IMR-90 (cell line): ENCODE measurements around the gene CRTAC1. TPM values are rescaled to one million over a fixed set of nuclear protein-coding genes. Genes with fewer than 3 reads are reported as not detected.

Experiments used
- ATAC-seq: fragments of 200-7000 bp; cut with Tn5 transposase; 2 replicates; pipeline ENCODE4 v1.9.1; 2020; ENCODE audit warnings: low read depth, mild to moderate bottlenecking, moderate library complexity
- BruUV-seq: library from RNA; stranded (reverse); fragments of 400-500 nt; replicated peaks from 2 replicates; lab custom pipeline; 2021; lab: Mats Ljungman, UMichigan
- CTCF ChIA-PET: fragments of 300-600 bp; formaldehyde crosslinking; extraction: SDS; loops from one replicate; lab custom pipeline; 2021; ENCODE audit warnings: antibody characterized with exemption; lab: Yijun Ruan, JAX
- POLR2A ChIA-PET: fragments of 300-600 bp; sonication (Branson Sonifier 250); formaldehyde crosslinking; loops from one replicate; lab custom pipeline; 2022; ENCODE audit warnings: antibody characterized with exemption; ENCODE audit not compliant: unreplicated experiment; lab: Charles Lee
- DNase-seq: peaks from one replicate; pipeline ENCODE4 v3.0.0; 2013
- H2AFZ ChIP-seq: replicated peaks from 2 replicates; pipeline ENCODE3; 2013; ENCODE audit warnings: low read length, mild to moderate bottlenecking; ENCODE audit not compliant: poor library complexity
- H2AK5ac ChIP-seq: 2 replicates; pipeline ENCODE4 v1.6.1; 2013; ENCODE audit warnings: low read depth, low read length, inconsistent platforms
- H2AK9ac ChIP-seq: replicated peaks from 2 replicates; pipeline ENCODE3; 2013; ENCODE audit warnings: mild to moderate bottlenecking, low read depth, low read length, moderate library complexity; ENCODE audit not compliant: poor library complexity
- H2BK120ac ChIP-seq: 2 replicates; pipeline ENCODE4 v1.6.1; 2013; ENCODE audit warnings: low read depth, low read length, inconsistent platforms
- H2BK15ac ChIP-seq: 3 replicates; pipeline ENCODE4 v1.6.1; 2013; ENCODE audit warnings: low read depth, low read length, inconsistent platforms
- H2BK20ac ChIP-seq: 2 replicates; pipeline ENCODE4 v1.6.1; 2013; ENCODE audit warnings: low read depth, mild to moderate bottlenecking, inconsistent platforms, low read length, moderate library complexity
- H2BK5ac ChIP-seq: 2 replicates; pipeline ENCODE4 v1.6.1; 2013; ENCODE audit warnings: mild to moderate bottlenecking, low read depth, low read length, inconsistent platforms; ENCODE audit not compliant: poor library complexity, severe bottlenecking
- H3K14ac ChIP-seq: replicated peaks from 2 replicates; pipeline ENCODE4 v1.6.1; 2013; ENCODE audit warnings: low read depth, low read length, inconsistent platforms
- H3K18ac ChIP-seq: 2 replicates; pipeline ENCODE4 v1.6.1; 2013; ENCODE audit warnings: low read depth, low read length, control low read depth
- H3K23ac ChIP-seq: 2 replicates; pipeline ENCODE4 v1.6.1; 2013; ENCODE audit warnings: low read depth, low read length, inconsistent platforms
- H3K27ac ChIP-seq: 2 replicates; pipeline ENCODE4 v1.5.1; 2013; ENCODE audit warnings: mild to moderate bottlenecking, control low read depth, low read length; ENCODE audit not compliant: insufficient read depth
- H3K27me3 ChIP-seq: 2 replicates; pipeline ENCODE4 v1.6.1; 2013; ENCODE audit warnings: low read length; ENCODE audit not compliant: control insufficient read depth, insufficient read depth
- H3K36me3 ChIP-seq: 2 replicates; pipeline ENCODE4 v1.6.1; 2013; ENCODE audit warnings: low read length, mixed read lengths; ENCODE audit not compliant: control insufficient read depth, insufficient read depth
- H3K4ac ChIP-seq: 2 replicates; pipeline ENCODE4 v1.6.1; 2013; ENCODE audit warnings: low read depth, low read length, inconsistent platforms
- H3K4me1 ChIP-seq: 2 replicates; pipeline ENCODE4 v1.6.1; 2013; ENCODE audit warnings: low read length, mixed read lengths; ENCODE audit not compliant: control insufficient read depth, insufficient read depth
- H3K4me2 ChIP-seq: 2 replicates; pipeline ENCODE4 v1.6.1; 2013; ENCODE audit warnings: low read depth, mild to moderate bottlenecking, control low read depth, low read length, moderate library complexity
- H3K4me3 ChIP-seq: 2 replicates; pipeline ENCODE4 v1.5.1; 2013; ENCODE audit warnings: low read depth, mild to moderate bottlenecking, control low read depth, low read length, moderate library complexity; ENCODE audit not compliant: insufficient read depth
- H3K56ac ChIP-seq: 2 replicates; pipeline ENCODE4 v1.6.1; 2013; ENCODE audit warnings: low read length, inconsistent platforms; ENCODE audit not compliant: insufficient read depth; ENCODE audit errors: extremely low read depth
- H3K79me1 ChIP-seq, 2 experiments: 2 replicates each; pipeline ENCODE4 v1.6.1; 2013; ENCODE audit warnings: low read length in 2 of 2, inconsistent platforms in 1 of 2, low read depth in 1 of 2
- H3K9ac ChIP-seq: 2 replicates; pipeline ENCODE4 v1.6.1; 2013; ENCODE audit warnings: low read depth, low read length, control low read depth
- H3K9me1 ChIP-seq: 2 replicates; pipeline ENCODE4 v1.6.1; 2013; ENCODE audit warnings: low read length, inconsistent platforms; ENCODE audit not compliant: insufficient read depth
- H3K9me3 ChIP-seq: 2 replicates; pipeline ENCODE4 v1.6.1; 2013; ENCODE audit warnings: low read length; ENCODE audit not compliant: control insufficient read depth, insufficient read depth
- H4K20me1 ChIP-seq: 2 replicates; pipeline ENCODE4 v1.6.1; 2013; ENCODE audit warnings: low read length, inconsistent platforms; ENCODE audit not compliant: insufficient read depth
- H4K5ac ChIP-seq: 2 replicates; pipeline ENCODE4 v1.6.1; 2013; ENCODE audit warnings: mild to moderate bottlenecking, low read depth, low read length, control low read depth
- H4K8ac ChIP-seq, 2 experiments: 2 replicates each; pipeline ENCODE4 v1.6.1; 2013; ENCODE audit warnings: low read depth in 2 of 2, low read length in 2 of 2, control low read depth in 1 of 2, inconsistent platforms in 1 of 2
- H4K91ac ChIP-seq: 2 replicates; pipeline ENCODE4 v1.6.1; 2013; ENCODE audit warnings: low read depth, low read length, inconsistent platforms; ENCODE audit not compliant: insufficient read depth
- BHLHE40 ChIP-seq: fragments of 150-350 bp; IDR thresholded peaks from 2 replicates; pipeline ENCODE4 v1.6.1; 2016; ENCODE audit warnings: mild to moderate bottlenecking, low read depth, low read length
- CEBPB ChIP-seq: IDR thresholded peaks from 2 replicates; pipeline ENCODE4 v1.6.1; 2012; ENCODE audit warnings: low read depth, low read length, improper control_type of control experiment
- CHD1 ChIP-seq: IDR thresholded peaks from 2 replicates; pipeline ENCODE4 v1.6.1; 2012; ENCODE audit warnings: low read depth, low read length, improper control_type of control experiment
- CTCF ChIP-seq: conservative IDR thresholded peaks from 2 replicates; pipeline ENCODE4 v1.5.1; 2012; ENCODE audit warnings: mild to moderate bottlenecking, low read depth, low read length, improper control_type of control experiment
- FOS ChIP-seq: fragments of 150-350 bp; IDR thresholded peaks from 2 replicates; pipeline ENCODE4 v1.6.1; 2016; ENCODE audit warnings: low read depth, low read length
- MAFK ChIP-seq: IDR thresholded peaks from 2 replicates; pipeline ENCODE4 v1.6.1; 2012; ENCODE audit warnings: low read depth, low read length, improper control_type of control experiment
- MAZ ChIP-seq: IDR thresholded peaks from 2 replicates; pipeline ENCODE4 v1.6.1; 2012; ENCODE audit warnings: low read depth, mild to moderate bottlenecking, low read length, improper control_type of control experiment, moderate library complexity, borderline replicate concordance
- MXI1 ChIP-seq: IDR thresholded peaks from 2 replicates; pipeline ENCODE4 v1.6.1; 2012; ENCODE audit warnings: low read depth, mild to moderate bottlenecking, low read length, moderate library complexity, borderline replicate concordance
- NFE2L2 ChIP-seq: fragments of 150-350 bp; IDR thresholded peaks from 2 replicates; pipeline ENCODE4 v1.6.1; 2016; ENCODE audit warnings: low read depth, mild to moderate bottlenecking, low read length
- POLR2A ChIP-seq: IDR thresholded peaks from 2 replicates; pipeline ENCODE4 v1.6.1; 2012; ENCODE audit warnings: mild to moderate bottlenecking, low read depth, low read length
- RAD21 ChIP-seq: IDR thresholded peaks from 2 replicates; pipeline ENCODE4 v1.6.1; 2012; ENCODE audit warnings: low read length, improper control_type of control experiment
- RCOR1 ChIP-seq: IDR thresholded peaks from 2 replicates; pipeline ENCODE4 v1.6.1; 2012; ENCODE audit warnings: mild to moderate bottlenecking, low read length, improper control_type of control experiment; ENCODE audit not compliant: insufficient replicate concordance
- RFX5 ChIP-seq: IDR thresholded peaks from 2 replicates; pipeline ENCODE4 v1.8.0; 2012; ENCODE audit warnings: low read depth, mild to moderate bottlenecking, low read length, moderate library complexity
- SMC3 ChIP-seq: fragments of 150-350 bp; IDR thresholded peaks from 2 replicates; pipeline ENCODE4 v1.6.1; 2016; ENCODE audit warnings: low read depth, mild to moderate bottlenecking, antibody characterized with exemption, low read length, moderate library complexity
- WGBS, 2 experiments: methylation state at CpG; one replicate each; pipeline versions ENCODE4 v1.1.5 to v1.1.7; 2013; ENCODE audit warnings: missing lambda C conversion rate in 2 of 2; ENCODE audit not compliant: insufficient read length in 1 of 2; ENCODE audit errors: extremely low coverage in 2 of 2; 5-methylcytosine and 5-hydroxymethylcytosine counted together
- dilution Hi-C: fragments of 300-500 bp; cut with HindIII; formaldehyde crosslinking; loops from one replicate; pipeline ENCODE4 v1.14.3; 2018; ENCODE audit warnings: low sequenced_read_pairs; ENCODE audit not compliant: unreplicated experiment
- in situ Hi-C: fragments of 300-500 bp; cut with MboI; formaldehyde crosslinking; loops from 3 replicates; pipeline ENCODE4 v1.14.3; 2019; ENCODE audit warnings: low sequenced_read_pairs, inconsistent platforms, mixed read lengths
- intact Hi-C: fragments of 100-400 bp; cut with micrococcal nuclease; formaldehyde crosslinking; loops from 2 replicates; pipeline ENCODE4 v1.10.0; 2022
- polyA plus RNA-seq, 3 experiments: library from polyadenylated mRNA; depleted of rRNA; stranded (reverse); fragments of >200 nt; gene quantifications; 2 replicates each; pipeline ENCODE4 v1.2.3, GENCODE V29; 2012; ENCODE audit warnings: low replicate concordance in 1 of 3
- total RNA-seq: library from RNA; depleted of rRNA; stranded (reverse); fragments of >200 nt; gene quantifications from 2 replicates; pipeline ENCODE4 v1.2.3, GENCODE V29; 2012
- TF ChIP-seq, protein P1 (sequence below): fragments of 150-350 bp; IDR thresholded peaks from 2 replicates; pipeline ENCODE4 v1.6.1; 2017; ENCODE audit warnings: mild to moderate bottlenecking, antibody characterized with exemption, low read length, low read depth
- TF ChIP-seq, protein P2 (sequence below): fragments of 150-350 bp; IDR thresholded peaks from 2 replicates; pipeline ENCODE4 v1.6.1; 2016; ENCODE audit warnings: low read depth, mild to moderate bottlenecking, low read length, moderate library complexity, borderline replicate concordance

Gene CRTAC1
- total and polyA plus RNA-seq, 2 of the 4 experiments (the other 2 are of a cell fraction) = not detected

GRCh38 chr10:98055841-98056516, 25.6 kb upstream of the CRTAC1 start:
- TF ChIP-seq RAD21 (no peak), MXI1 (no peak), CHD1 (no peak), MAZ (no peak), CTCF (no peak), FOS (no peak), NFE2L2 (no peak), SMC3 (no peak), CEBPB (no peak), POLR2A (no peak), RFX5 (no peak), MAFK (no peak), RCOR1 (no peak), BHLHE40 (no peak)
- TF ChIP-seq, protein P1, sequence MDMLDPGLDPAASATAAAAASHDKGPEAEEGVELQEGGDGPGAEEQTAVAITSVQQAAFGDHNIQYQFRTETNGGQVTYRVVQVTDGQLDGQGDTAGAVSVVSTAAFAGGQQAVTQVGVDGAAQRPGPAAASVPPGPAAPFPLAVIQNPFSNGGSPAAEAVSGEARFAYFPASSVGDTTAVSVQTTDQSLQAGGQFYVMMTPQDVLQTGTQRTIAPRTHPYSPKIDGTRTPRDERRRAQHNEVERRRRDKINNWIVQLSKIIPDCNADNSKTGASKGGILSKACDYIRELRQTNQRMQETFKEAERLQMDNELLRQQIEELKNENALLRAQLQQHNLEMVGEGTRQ = no peak
- TF ChIP-seq, protein P2, sequence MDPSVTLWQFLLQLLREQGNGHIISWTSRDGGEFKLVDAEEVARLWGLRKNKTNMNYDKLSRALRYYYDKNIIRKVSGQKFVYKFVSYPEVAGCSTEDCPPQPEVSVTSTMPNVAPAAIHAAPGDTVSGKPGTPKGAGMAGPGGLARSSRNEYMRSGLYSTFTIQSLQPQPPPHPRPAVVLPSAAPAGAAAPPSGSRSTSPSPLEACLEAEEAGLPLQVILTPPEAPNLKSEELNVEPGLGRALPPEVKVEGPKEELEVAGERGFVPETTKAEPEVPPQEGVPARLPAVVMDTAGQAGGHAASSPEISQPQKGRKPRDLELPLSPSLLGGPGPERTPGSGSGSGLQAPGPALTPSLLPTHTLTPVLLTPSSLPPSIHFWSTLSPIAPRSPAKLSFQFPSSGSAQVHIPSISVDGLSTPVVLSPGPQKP = no peak
- Histone ChIP-seq H3K9me3 (no peaks in the 10 kb centered on the region), H3K4me2 (no peak overlapping the region), H3K4me1 (no peaks in the 10 kb centered on the region), H3K4ac (no peak overlapping the region), H2AK5ac (no peak overlapping the region), H3K27me3 (peaks cover 1% of the 10 kb centered on the region; the same call in 1 of the 2 replicates), H4K5ac (no peak overlapping the region), H3K27ac (no peak overlapping the region), H2BK15ac (no peak overlapping the region), H2BK20ac (no peak overlapping the region), H4K8ac (no peak overlapping the region), H3K23ac (no peak overlapping the region), H2BK5ac (no peak overlapping the region), H3K79me1 (no peaks in the 10 kb centered on the region), H3K9me1 (no peaks in the 10 kb centered on the region), H3K4me3 (no peak overlapping the region), H3K9ac (no peak overlapping the region), H3K36me3 (no peaks in the 10 kb centered on the region), H2AK9ac (no peak overlapping the region), H2BK120ac (no peak overlapping the region), H3K56ac (no peak overlapping the region), H4K91ac (no peak overlapping the region), H4K20me1 (no peaks in the 10 kb centered on the region), H3K18ac (no peak overlapping the region), H3K14ac (no peak overlapping the region), H2AFZ (no peak overlapping the region)
- 0% methylated on average over 1 of the region's 4 CpGs; no CpG with 5 or more reads in 1 of the 2 experiments for WGBS, 2 experiments
- peak; percentile 6 for DNase-seq
- POLR2A ChIA-PET = no interaction called here
- dilution Hi-C loops (no loop called here), in situ Hi-C loops (no loop called here), intact Hi-C loops (no loop called here)
- no TSS peak for BruUV-seq
- no peak for ATAC-seq
- CTCF ChIA-PET = interaction anchor here (1.9 kb wide), 1 partner anchor 10 kb away, joined by 5 read pairs; no protein-coding TSS in a partner anchor
